Activated naive CD4-positive, alpha-beta T cell treated with anti-CD3 and anti-CD28 coated beads, Interleukin-2, amount 10 ng/mL, durations not matched to agents 7 days and 5 days (primary cell): Measurements from ENCODE around the gene OR8B2.

Source experiments
- CTCF ChIA-PET: fragments of 350-600 bp; sonication (Branson Sonifier 250); formaldehyde crosslinking; loops from one replicate; lab custom pipeline; 2021; ENCODE audit warnings: antibody characterized with exemption; lab: Charles Lee
- DNase-seq: peaks from one replicate; pipeline ENCODE4 v3.0.0-alpha.2; 2020
- H3K27ac Mint-ChIP-seq: one replicate; pipeline ENCODE4 v1.8.0; 2021; ENCODE audit warnings: mild to moderate bottlenecking, moderate library complexity, mixed read lengths
- H3K27me3 Mint-ChIP-seq: one replicate; pipeline ENCODE4 v1.8.0; 2021; ENCODE audit warnings: mild to moderate bottlenecking, mixed read lengths
- H3K36me3 Mint-ChIP-seq: one replicate; pipeline ENCODE4 v1.8.0; 2021; ENCODE audit warnings: mixed read lengths
- H3K4me1 Mint-ChIP-seq: one replicate; pipeline ENCODE4 v1.8.0; 2021; ENCODE audit warnings: mixed read lengths
- H3K4me3 Mint-ChIP-seq: one replicate; pipeline ENCODE4 v1.8.0; 2021; ENCODE audit warnings: mild to moderate bottlenecking, moderate library complexity, mixed read lengths
- H3K9me3 Mint-ChIP-seq: one replicate; pipeline ENCODE4 v1.8.0; 2021; ENCODE audit warnings: mixed read lengths

OR8B2 gene

GRCh38 chr11:124376280-124376679, 8.0 kb downstream of the OR8B2 start:
- Mint-ChIP-seq H3K4me3 (no peak overlapping the region), H3K9me3 (no peaks in the 10 kb centered on the region), H3K4me1 (no peaks in the 10 kb centered on the region), H3K27ac (no peak overlapping the region), H3K27me3 (no peaks in the 10 kb centered on the region), H3K36me3 (no peaks in the 10 kb centered on the region)
- CTCF ChIA-PET: no interaction called here
- DNase-seq: no peak

GRCh38 chr11:124359566-124359965, 24.7 kb downstream of the OR8B2 start:
- H3K4me3 Mint-ChIP-seq: no peak overlapping the region
- no peaks in the 10 kb centered on the region for H3K36me3 Mint-ChIP-seq
- DNase-seq: no peak
- H3K27ac Mint-ChIP-seq: no peak overlapping the region
- no peaks in the 10 kb centered on the region for H3K4me1 Mint-ChIP-seq
- H3K27me3 Mint-ChIP-seq: no peaks in the 10 kb centered on the region
- CTCF ChIA-PET: no interaction called here
- H3K9me3 Mint-ChIP-seq: no peaks in the 10 kb centered on the region

- no peaks in the 10 kb centered on the region for H3K36me3 Mint-ChIP-seq
- CTCF ChIA-PET: no interaction called here
- H3K4me1 Mint-ChIP-seq: no peaks in the 10 kb centered on the region
- H3K4me3 Mint-ChIP-seq: no peak overlapping the region
- no peak for DNase-seq
- H3K9me3 Mint-ChIP-seq: no peaks in the 10 kb centered on the region
- H3K27ac Mint-ChIP-seq: no peak overlapping the region
- no peaks in the 10 kb centered on the region for H3K27me3 Mint-ChIP-seq
These were observed 37.9 kb downstream of the OR8B2 start for GRCh38 chr11:124346311-124346955.

DNA sequence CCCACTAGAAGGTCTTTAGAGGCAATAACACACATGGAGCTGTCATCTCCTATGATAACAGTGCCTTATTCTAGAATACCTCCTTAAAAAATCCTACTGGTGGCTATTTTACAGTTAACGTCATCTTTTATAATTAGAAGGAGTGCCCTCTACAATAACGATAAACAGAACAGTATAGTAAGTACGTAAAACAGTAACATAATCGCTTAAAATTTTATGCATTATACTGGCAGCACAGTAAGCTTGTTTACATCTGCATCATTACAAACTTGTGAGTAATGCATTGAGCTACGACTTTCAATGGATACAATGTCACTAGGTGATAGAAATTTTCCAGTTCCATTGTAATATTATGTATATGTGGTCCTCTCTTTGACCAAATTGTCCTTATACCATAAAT, 40.0 kb downstream of the OR8B2 start:
- DNase-seq: no peak
- CTCF ChIA-PET: no interaction called here
- H3K9me3 Mint-ChIP-seq: no peaks in the 10 kb centered on the region
- no peak overlapping the region for H3K27ac Mint-ChIP-seq
- no peak overlapping the region for H3K4me3 Mint-ChIP-seq
- H3K4me1 Mint-ChIP-seq: no peaks in the 10 kb centered on the region
- H3K36me3 Mint-ChIP-seq: no peaks in the 10 kb centered on the region
- no peaks in the 10 kb centered on the region for H3K27me3 Mint-ChIP-seq

- no peaks in the 10 kb centered on the region for H3K36me3 Mint-ChIP-seq
- no peaks in the 10 kb centered on the region for H3K4me1 Mint-ChIP-seq
- no peak overlapping the region for H3K4me3 Mint-ChIP-seq
- no peak for DNase-seq
- H3K27me3 Mint-ChIP-seq: no peaks in the 10 kb centered on the region
- no peaks in the 10 kb centered on the region for H3K9me3 Mint-ChIP-seq
- CTCF ChIA-PET: no interaction called here
- H3K27ac Mint-ChIP-seq: no peak overlapping the region
These were observed 44.2 kb downstream of the OR8B2 start for GRCh38 chr11:124340142-124340447.

DNA sequence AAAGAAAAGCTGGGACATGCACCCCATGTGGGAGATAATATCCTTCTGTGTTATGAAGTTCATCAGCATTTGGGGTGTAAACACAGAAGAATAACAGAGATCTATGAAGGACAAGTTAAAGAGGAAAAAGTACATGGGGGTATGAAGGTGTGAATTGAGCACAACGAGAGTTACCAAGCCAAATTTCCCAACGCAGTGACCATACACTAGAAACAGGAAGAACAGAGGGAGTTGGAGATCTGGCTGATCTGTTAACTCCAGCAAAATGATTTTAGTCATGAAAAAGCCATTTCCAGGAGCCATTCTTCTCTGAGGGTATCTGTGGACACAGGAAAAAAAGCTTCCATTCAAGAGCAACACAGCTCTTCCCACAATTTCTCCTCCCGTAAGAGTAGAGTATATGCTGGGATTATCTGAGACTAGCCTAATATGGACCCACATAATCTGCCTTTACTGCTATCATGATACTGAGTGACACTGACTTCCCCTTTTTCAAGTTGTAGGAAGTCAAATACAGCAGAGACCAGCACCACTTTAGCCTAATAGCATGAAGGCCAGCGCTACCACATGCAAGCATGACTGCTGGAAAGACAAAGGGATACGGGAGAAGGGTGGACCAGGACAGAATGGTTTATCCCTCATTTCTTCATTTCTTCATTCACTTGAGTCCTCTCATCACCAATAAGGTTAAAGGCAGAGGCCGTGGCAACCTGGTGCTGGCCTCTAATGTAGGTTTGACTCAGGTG, 44.7 kb downstream of the OR8B2 start:
- Mint-ChIP-seq H3K27ac (no peak overlapping the region), H3K9me3 (no peaks in the 10 kb centered on the region), H3K27me3 (no peaks in the 10 kb centered on the region), H3K36me3 (no peaks in the 10 kb centered on the region), H3K4me1 (no peaks in the 10 kb centered on the region), H3K4me3 (no peak overlapping the region)
- DNase-seq: no peak
- CTCF ChIA-PET: no interaction called here
